Effector memory CD4-positive, alpha-beta T cell (primary cell): Measurements from ENCODE around the gene C4orf54.

Experiments
- DNase-seq, 3 donors: peaks; one replicate each; pipeline ENCODE4 v3.0.0-alpha.2; 2020
- H3K27ac ChIP-seq: 2 replicates; pipeline ENCODE4 v1.7.0; 2013; ENCODE audit warnings: mild to moderate bottlenecking, low read length, moderate library complexity; ENCODE audit not compliant: insufficient read depth, poor library complexity, severe bottlenecking
- H3K27me3 ChIP-seq: replicated peaks from 2 replicates; pipeline ENCODE4 v1.7.0; 2013; ENCODE audit warnings: mild to moderate bottlenecking, low read length; ENCODE audit not compliant: insufficient read depth, control insufficient read depth, poor library complexity, severe bottlenecking
- H3K36me3 ChIP-seq: 2 replicates; pipeline ENCODE4 v1.7.0; 2013; ENCODE audit warnings: mild to moderate bottlenecking, low read length, moderate library complexity; ENCODE audit not compliant: control insufficient read depth, insufficient read depth
- H3K4me1 ChIP-seq: 2 replicates; pipeline ENCODE4 v1.7.0; 2013; ENCODE audit warnings: low read length, mild to moderate bottlenecking; ENCODE audit not compliant: control insufficient read depth, insufficient read depth, poor library complexity, severe bottlenecking
- H3K4me3 ChIP-seq: 2 replicates; pipeline ENCODE4 v1.7.0; 2013; ENCODE audit warnings: low read length, low read depth, mild to moderate bottlenecking; ENCODE audit not compliant: insufficient read depth, poor library complexity, severe bottlenecking
- H3K9me3 ChIP-seq: 2 replicates; pipeline ENCODE4 v1.7.0; 2013; ENCODE audit warnings: mild to moderate bottlenecking, low read length, moderate library complexity; ENCODE audit not compliant: control insufficient read depth

Gene C4orf54

DNA sequence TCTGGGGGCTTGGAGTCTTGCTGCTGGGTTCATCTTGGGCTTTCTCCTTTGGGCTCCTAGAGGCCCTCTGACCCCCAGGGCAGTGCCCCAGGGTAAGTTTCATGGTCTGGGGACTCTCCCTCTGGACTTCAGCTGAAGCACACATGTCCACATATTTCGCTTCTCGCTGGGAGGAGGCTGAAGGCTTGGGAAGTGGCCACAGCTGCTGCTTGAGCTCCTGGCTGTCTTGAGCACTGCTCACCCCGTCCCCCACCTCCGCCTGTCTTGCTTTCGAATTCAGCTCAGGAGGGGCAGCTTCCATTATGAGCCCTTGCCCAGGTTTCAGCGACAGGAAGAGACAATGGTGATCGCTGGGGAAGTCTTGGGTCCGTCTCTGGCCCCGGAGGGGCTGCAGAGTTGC lies 3.7 kb downstream of the C4orf54 start:
- no peak overlapping the region for H3K4me3 ChIP-seq
- H3K27ac ChIP-seq: no peak overlapping the region
- no peak for DNase-seq
- H3K36me3 ChIP-seq: no peaks in the 10 kb centered on the region
- H3K9me3 ChIP-seq: no peaks in the 10 kb centered on the region
- H3K27me3 ChIP-seq: no peaks in the 10 kb centered on the region
- no peaks in the 10 kb centered on the region for H3K4me1 ChIP-seq

DNA sequence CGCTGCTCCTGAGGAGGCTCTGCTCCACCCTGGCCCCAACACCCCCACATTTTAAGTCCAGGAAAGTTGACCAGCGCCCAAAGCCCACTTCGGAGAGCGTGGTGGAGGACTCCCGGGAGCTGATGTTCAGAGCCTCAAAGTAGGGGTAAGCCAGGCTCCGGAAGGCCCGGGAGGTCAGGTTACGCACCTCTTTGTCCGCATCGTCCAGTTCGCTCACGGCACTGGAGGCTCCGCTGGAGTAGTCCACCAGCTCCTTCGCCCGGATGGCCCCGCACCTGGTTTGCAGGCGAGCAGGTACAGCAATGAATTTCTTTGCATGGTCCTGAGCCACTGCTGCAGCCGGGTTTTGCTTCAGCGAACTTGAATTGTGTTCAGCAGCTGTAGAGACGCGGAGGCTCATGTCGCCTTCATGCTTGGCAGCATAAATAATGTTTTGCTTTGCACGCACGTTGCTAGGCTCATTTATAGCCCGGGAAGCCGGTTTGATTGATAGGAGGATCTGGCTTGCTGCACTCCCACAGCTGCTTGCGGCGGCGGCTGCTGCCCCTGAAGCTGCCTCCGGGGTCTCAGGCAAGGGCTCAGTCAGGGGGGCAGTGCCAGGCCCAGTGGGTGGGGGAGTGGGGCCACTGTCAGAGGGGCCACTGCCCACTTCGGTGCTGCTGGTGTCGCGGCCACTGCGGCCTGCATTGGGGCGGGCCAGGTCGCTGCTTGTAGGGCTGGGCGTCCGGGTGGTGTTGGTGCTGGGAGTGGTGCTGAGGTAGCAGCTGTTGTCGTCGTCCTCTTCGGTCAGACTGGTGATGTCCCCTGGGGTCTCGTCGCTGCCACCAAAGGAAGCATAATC lies 4.8 kb downstream of the C4orf54 start:
- DNase-seq: no peak
- H3K4me1 ChIP-seq: no peaks in the 10 kb centered on the region

DNA sequence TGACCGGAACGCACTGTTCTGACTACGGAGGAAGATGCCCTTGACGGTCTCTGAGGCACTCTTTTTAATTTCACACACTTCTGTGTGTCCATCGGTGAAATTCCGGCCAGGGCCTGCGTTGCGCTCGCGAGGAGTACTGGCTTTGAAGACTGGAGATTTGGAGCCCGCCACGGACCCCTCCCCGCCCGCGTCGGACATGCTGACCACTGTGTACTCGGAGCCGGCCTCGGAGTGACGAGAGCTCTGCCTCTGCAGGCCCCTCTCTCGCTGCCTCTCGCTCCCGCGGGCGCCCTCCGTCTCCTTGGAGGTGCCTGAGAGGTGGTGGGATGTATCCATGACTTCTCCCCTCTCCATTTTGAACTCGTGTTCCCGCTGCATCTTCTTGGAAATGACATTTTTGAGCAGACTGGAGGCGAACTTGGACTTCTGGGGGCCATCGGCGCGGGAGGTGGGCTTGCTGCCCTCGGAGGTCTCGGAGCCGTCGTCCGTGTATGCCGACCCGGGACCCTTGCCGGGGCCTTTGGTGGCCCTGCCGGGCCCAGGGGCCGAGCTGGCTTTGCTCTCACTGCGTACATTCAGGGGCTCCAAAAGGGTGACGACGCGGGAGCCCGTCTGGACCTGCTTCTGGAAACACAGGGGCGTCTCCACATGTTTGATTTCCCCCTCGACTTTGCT lies 5.7 kb downstream of the C4orf54 start:
- DNase-seq: no peak
- no peaks in the 10 kb centered on the region for H3K4me1 ChIP-seq

More for the DNA sequence above, 4.8 kb downstream of the C4orf54 start:
- H3K36me3 ChIP-seq: no peaks in the 10 kb centered on the region
- H3K27me3 ChIP-seq: no peaks in the 10 kb centered on the region
- H3K4me3 ChIP-seq: no peak overlapping the region
- H3K9me3 ChIP-seq: no peaks in the 10 kb centered on the region
- no peak overlapping the region for H3K27ac ChIP-seq

DNA sequence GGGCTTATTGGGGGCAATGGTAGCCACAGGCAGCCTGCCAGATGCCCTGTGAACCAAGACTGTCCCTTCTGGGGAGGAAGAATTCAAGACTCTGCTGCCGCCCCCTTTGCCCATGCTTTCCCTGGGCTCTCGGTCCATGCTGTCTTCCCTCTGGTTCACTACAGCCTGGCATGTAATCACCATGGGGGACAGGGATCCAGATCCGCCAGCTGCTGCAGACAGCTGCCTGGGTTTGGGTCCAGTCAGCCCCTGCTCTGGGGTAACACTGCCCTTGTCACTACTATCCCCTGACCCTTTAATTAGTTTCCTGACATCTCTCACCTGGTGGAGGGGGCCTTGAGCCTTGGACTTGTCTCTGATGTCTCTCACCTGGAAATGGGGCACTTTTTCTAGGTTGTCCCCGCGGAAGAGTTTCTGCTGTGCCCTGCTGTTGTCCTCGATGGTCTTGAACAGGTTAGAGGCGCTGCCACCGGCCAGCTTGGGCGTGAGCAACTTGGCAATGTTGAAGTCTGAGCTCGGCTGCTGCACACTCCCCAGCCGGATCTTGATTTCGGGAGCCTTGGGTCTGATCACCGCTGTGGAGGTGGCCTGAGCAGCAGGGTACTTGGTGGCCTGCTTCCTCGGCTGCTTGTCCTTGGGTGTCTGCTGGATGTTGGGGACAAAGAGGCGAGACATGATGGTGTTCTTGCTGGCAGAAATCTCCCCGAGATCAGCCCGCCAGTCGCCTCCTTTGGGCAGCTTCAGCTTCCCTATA lies 6.4 kb downstream of the C4orf54 start:
- Histone ChIP-seq H3K27ac (no peak overlapping the region), H3K9me3 (no peaks in the 10 kb centered on the region), H3K4me3 (no peak overlapping the region), H3K4me1 (no peaks in the 10 kb centered on the region), H3K36me3 (no peaks in the 10 kb centered on the region), H3K27me3 (no peaks in the 10 kb centered on the region)
- DNase-seq: no peak

More for the DNA sequence above, 5.7 kb downstream of the C4orf54 start:
- Histone ChIP-seq H3K4me3 (no peak overlapping the region), H3K27ac (no peak overlapping the region), H3K27me3 (no peaks in the 10 kb centered on the region), H3K36me3 (no peaks in the 10 kb centered on the region), H3K9me3 (no peaks in the 10 kb centered on the region)

DNA sequence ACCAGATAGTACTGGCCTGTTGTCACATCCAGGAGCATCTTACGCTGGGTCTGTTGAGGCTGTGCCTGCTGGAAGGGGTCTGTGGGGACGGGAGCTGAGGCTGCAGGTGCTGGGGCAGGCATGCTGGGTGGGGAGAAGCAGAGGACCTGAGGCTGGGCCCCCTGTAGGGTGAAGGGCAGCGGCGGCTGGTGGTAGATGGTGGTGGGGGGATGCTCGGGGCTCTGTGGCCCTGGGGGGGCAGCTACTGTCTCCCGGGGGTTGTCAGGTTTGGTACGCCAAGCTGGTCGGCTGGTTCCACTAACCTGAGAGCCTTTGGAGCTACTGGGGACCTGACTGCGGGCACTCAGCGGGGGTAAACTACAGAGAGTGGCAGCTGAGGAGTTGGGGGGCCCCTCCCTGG lies 7.8 kb downstream of the C4orf54 start:
- no peak for DNase-seq
- Histone ChIP-seq H3K4me1 (no peaks in the 10 kb centered on the region), H3K9me3 (no peaks in the 10 kb centered on the region), H3K4me3 (no peak overlapping the region), H3K27me3 (no peaks in the 10 kb centered on the region), H3K36me3 (no peaks in the 10 kb centered on the region), H3K27ac (no peak overlapping the region)

DNA sequence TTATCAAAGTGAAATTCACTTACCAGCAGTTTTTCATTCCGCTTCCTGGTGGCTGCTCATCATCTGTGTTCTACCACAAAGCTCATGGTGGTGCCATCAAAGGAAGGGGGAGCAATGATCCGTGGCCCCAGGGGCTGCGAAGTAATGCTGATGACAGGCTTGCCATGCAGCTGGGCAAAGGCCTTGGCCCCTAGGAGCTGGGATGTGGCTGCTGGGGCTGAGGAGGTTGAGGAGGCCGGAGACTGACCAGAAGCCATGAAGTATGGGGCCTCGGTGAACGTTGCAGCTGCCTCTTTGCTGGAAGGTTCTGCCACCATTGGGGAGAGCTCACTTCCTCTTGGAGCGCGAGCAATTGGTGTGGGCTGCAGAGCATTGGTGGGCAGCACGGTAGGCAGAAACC lies 8.4 kb downstream of the C4orf54 start:
- DNase-seq: no peak
- Histone ChIP-seq H3K9me3 (no peaks in the 10 kb centered on the region), H3K4me1 (no peaks in the 10 kb centered on the region), H3K36me3 (no peaks in the 10 kb centered on the region), H3K4me3 (no peak overlapping the region), H3K27me3 (no peaks in the 10 kb centered on the region), H3K27ac (no peak overlapping the region)

DNA sequence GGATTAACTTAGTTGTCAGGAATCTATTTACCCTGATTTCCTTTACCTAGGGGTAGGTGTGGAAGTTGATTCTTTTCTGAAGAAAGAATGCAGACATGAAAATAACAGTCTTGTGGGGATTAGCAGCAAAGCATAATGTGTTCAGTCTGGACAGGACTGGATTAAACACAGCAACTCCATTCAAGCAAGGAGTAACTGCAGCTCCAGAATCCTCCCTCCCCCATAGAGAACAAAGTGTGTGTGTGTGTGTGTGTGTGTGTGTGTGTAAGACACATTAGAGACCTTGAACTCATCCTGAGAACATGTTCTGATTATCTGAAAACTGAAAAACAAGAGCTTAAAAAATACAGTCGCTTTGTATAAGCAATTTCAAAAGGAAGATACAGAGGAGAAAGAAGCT lies 9.3 kb downstream of the C4orf54 start:
- Histone ChIP-seq H3K27ac (no peak overlapping the region), H3K4me3 (no peak overlapping the region), H3K27me3 (no peaks in the 10 kb centered on the region), H3K4me1 (no peaks in the 10 kb centered on the region), H3K36me3 (no peaks in the 10 kb centered on the region), H3K9me3 (no peaks in the 10 kb centered on the region)
- no peak for DNase-seq

DNA sequence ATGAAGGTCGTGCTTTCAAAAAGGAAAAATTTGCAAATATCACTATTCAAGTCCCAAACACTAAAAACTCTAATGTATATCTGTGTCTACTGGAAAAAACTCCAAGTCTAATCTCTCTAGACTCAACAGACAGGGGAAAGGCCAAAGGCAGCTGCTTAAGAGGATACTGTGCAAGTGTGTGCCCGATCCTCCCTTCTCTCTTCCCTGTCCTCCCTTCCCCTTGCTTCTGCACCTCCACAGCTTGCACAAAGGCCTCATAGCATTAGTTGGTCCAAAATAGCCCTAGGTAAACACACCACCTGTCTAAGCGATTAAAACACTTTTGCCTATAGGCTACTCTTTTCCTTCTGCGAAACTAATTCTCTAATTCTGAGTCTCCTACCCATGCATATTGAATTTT lies 10.6 kb downstream of the C4orf54 start:
- Histone ChIP-seq H3K27ac (no peak overlapping the region), H3K36me3 (no peaks in the 10 kb centered on the region), H3K27me3 (no peaks in the 10 kb centered on the region), H3K9me3 (no peaks in the 10 kb centered on the region), H3K4me3 (no peak overlapping the region), H3K4me1 (no peaks in the 10 kb centered on the region)
- no peak for DNase-seq

DNA sequence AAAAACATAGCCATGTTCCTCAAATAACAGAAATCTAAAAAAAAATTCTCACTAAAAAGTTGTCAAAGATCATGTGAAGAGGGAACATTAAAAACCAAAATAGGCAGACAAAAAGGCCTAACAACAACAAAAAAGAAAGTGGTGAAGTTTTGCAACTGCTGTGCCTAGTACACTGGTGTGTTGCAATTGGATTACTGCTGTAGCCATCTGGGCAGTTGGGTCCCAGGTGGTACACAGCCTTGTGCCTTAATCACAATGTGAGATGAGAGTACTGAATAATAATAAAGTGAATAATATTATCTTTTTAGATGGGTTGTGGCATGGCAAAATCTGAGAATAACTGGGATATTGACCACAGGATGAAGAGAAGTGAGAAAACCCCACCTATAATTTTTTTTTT lies 12.0 kb downstream of the C4orf54 start:
- no peak for DNase-seq
- Histone ChIP-seq H3K27ac (no peak overlapping the region), H3K4me1 (no peaks in the 10 kb centered on the region), H3K36me3 (no peaks in the 10 kb centered on the region), H3K9me3 (no peaks in the 10 kb centered on the region), H3K4me3 (no peak overlapping the region), H3K27me3 (no peaks in the 10 kb centered on the region)

DNA sequence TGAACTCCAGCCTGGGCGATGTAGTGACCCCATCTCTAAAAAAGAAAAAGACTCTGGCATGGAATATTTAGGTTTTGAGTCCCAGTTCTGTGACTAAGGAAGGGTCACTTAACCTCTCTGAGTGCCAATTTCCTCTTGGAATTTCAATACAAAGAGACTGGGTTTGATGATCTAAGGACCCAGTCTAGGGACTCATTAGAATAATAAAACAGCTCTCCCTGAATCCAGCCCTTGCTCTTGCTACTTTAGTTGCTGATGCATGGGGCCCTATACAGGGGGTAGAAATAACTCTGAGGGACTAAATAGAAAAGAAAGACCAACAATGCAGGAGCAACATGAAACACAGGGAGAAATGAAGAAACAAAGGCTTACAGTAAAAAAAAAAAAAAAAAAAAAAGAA lies 12.6 kb downstream of the C4orf54 start:
- Histone ChIP-seq H3K27ac (no peak overlapping the region), H3K9me3 (no peaks in the 10 kb centered on the region), H3K4me1 (no peaks in the 10 kb centered on the region), H3K36me3 (no peaks in the 10 kb centered on the region), H3K4me3 (no peak overlapping the region), H3K27me3 (no peaks in the 10 kb centered on the region)
- no peak for DNase-seq
